HG03066 (cell line): Measurements from ENCODE around the gene HOXA9.

Experiments used
- ATAC-seq: cut with Tn5 transposase; IDR thresholded peaks from one replicate; pipeline ENCODE4 v1.9.1; 2021; ENCODE audit warnings: low read depth; ENCODE audit not compliant: unreplicated experiment

Gene HOXA9

GRCh38 chr7:27130540-27131389 is 34.6 kb downstream of the HOXA9 start, which contains the start of gene HOXA4:
TSS of gene HOXA4 (minus strand) at chr7:27130757. CDS start at chr7:27130733, 24 bp downstream.
- ATAC-seq, result no peak

DNA sequence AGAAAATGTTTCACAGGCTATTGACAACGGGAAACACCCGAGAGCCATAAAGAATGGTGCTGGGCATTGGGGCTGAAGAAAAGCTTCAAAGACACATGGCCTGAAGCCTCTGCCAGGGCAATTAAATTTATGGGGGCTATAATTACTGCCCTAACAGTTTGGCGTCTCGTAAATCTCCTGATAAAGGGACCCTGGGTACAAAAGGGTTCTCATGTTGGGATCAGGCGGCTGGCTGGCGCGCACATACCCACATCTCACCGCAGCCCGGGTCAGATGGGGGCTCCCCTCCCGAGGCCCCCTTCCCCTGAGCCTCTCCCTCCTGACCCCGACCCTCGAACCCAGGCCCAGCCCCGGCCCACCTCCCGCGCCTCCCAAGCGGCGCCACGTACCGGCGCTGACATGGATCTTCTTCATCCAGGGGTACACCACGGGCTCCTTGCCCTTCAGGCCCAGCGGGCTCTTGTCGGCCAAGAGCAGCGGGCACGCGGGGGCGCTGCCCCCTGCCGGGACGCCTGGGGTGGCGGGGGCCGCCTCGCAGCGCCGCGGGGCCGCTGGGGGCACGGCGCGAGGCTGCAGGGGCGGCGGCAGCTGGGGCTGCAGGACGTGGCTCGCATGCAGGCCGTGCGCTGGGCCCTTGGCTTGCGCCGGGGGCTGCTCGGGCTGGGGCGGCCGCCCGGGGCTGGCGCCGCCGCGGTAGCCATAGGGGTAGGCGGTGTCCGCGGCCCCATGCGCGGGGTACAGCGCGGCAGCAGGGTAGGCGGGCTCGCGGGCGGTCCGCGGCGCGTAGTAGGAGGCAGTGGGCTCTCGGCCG is 35.4 kb downstream of the HOXA9 start:
- no peak for ATAC-seq

DNA sequence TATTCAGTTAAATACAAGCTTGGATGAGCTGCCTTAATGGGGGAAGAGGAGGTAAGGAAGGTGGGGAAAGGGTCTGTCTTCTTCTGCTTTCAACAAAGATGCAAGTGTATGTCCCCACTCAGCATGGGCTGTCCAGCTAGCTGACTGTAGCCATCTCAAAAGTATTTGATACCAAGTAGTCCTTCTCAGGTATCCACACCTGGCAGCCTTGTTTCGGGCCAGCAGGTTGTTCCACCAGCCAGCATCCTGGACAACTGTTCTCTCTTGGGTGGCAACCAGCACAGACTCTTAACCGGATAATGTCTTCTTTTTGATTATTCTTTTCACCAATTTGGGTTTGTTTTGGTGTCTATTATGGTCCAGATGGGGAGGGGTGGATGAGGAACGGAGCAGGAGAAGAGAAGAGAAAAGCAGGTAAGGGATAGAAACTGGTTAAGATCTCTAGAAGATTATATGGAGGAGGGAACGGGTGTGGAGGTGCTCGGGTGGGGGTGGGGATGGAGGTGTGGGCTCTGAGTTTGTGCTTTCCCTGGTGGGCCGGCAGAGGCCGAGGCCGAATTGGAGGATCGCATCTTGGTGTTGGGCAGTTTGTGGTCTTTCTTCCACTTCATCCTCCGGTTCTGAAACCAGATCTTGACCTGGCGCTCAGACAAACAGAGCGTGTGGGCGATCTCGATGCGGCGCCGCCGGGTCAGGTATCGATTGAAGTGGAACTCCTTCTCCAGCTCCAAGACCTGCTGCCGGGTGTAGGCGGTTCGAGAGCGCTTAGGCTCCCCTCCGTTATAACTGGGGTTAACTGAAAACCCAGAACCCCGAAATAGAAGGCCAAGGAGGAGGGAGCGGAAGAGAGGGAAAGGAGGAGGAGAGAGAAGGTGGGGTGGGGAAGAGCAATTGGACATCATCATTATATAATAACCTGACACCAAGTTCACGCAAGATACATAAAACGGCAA is 36.3 kb downstream of the HOXA9 start:
- no peak for ATAC-seq

DNA sequence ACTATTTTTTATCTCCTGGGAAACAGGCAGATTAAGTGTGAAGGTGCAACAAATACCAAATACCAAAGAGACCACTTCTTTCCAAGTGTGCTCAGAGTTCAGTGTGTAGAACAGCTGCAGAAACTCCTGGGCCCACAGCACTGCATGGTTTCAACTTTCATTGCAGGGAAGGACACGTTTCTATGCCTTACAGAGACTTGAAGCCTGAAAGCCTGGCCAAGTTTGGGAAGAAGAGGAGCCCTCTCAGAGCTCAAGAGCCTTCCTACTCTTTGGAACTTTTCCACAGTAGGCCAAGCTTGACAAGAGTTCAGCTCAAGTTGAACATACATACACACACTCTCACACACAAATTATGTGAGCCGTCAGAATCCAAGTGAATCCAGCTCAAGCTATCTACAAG is 37.3 kb downstream of the HOXA9 start:
- ATAC-seq, result no peak

DNA sequence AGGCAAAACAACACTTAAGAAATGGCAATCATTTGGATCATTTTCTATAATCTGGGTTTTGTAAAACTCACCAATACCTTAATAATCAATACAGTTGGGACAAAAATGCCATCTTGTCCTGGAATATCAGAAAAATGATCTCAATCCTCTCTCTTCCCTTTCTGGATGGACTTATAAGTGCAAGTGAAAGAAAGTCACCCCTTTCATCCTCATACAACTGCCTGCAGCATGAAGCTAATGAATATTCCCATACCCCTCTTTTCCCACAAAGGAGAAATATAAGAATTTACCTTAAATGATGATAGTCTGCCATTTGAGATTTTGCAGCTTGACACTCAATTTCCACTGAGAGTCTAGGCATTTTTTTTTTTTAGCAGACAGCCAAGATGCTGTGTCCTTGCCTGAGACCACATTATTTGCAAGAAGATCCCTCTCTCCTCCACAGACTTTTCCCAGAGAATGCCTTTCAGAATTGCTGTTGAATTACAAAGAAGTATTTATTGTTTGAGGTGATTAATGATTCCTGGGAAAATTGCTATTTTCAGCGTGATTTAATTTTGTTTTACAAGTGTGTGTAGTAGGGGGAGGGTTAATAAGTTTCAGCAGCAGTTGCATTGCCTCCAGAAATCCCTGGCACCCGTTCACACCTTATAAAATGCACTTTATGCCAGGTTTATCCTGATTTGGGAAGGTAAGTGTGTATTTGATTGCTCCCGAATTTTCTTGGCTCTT is 38.6 kb downstream of the HOXA9 start:
- no peak for ATAC-seq

DNA sequence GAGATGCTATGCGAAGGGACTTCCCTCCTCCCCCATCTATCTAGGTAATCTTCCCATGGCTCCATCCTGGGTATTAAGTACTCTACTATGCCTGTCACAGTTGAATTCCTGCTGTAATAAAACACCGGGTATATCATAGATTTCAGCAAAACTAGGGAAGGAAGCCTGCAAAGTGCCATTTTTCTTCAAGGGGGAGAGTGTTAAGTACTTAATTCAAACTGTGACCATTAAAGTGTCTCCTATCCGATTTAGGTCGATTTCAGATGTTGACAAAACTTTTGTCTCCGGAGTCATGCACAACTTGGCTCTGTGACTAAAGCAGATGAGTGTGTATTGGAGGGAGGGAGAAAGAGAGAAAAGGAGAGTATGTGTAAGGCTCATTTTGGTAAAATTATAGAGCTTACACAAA is 39.3 kb downstream of the HOXA9 start:
- ATAC-seq, result no peak

DNA sequence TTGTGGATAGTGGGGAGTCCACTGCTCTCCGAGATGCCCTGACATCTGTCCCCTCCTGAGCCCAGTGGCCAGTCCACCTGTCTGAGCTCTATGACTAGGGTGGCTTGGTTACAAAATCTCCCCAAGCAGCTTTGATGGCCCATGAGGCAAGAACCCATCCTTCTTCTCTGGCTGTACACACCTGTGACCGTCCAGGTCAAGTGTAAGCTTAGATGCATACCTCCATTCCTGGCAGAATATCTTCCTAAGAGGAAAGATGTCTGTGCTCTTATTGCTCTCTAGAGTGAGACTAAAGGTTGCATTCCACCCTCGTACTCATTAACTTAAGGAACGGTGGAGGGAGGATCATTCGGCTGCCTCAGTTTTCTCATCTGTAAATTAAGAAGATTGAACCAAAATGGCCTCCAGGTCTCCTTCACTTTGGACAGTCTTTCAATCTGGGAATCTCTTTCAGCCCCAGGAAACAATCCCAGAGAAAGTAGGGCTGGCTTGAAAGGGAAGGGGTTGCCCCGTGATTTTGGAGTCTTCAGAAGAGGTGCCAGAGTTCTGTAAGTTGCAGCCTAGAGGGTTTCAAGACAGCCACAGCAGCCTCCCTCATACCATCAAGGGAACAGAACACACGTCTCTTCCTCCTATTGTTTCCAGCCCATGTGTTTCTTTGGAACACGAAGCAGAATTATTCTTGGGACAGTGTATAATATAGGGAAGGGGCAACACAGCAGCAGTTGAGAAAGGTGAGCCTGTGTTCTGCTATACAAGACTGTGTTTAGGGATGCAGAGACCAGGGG is 40.2 kb downstream of the HOXA9 start:
- no peak for ATAC-seq

GRCh38 chr7:27124096-27124901 is 41.0 kb downstream of the HOXA9 start:
- no peak for ATAC-seq

DNA sequence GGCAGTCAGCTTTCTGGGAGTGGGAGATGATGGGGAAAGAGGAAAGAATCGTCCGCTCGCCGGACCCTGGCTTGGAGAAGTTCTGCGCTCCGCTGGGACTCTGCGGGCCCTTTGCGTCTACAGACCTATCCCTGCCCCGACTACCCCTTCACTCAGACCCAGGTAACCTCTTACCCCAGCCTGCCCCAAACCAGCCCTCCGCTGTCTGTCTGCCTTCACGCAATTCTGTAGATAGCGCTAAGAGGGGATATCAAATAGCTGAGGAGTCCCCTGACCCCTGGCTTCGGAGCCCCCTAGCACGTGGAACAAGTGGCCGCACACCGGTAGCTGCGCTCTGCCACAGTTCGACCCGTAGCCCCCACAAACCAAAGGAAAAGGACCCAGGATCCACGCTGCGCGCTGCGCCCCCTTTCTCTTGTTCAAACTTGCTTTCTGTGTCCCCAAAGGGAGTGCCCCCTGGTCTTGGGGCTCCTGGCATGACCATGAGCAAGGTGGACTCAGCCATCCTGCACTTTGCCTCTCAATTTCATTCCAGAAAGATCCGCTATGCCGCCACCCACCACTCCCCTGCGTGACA is 41.8 kb downstream of the HOXA9 start:
- ATAC-seq, result no peak

- no peak for ATAC-seq
Measured at GRCh38 chr7:27123007-27123476, 42.3 kb downstream of the HOXA9 start.

DNA sequence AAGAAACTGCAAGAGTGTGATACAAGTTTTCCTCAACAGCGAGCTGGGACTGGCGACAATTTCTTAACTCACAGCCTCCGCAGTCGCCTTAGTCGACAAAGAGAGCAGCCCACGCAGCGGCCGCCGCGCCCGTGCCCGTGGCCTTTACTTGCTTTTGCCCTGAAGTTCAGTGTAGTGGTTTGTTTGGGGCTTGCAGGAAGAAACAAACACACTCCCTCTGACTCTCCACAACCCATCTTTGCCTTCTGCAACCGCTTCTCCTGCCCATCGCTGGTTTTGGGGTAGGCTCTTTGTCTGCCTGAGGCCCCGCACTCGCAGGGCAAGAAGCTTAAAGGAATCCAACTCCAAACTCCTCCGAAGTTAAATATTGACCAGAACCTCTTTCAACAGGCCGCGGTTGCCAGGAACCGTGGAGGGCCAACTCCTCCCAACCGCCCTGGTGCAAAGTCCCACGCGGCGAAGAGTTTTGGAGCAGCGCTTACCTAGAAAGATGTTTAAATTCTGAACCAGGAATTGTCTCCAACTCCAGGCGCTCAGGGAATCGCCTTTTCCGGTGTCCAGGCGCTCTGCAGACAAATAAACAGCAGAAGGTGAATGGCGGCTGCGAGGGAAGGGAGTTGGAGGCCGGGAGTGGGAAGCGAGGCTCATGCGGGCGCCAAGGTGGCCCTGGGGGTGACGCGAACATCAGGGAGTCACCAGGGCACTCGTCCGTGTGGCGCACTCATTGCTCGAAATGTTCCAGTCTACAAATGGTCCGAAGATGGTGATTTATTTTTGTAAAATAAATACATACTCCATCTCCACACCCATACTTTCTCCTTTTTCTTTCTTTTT is 43.0 kb downstream of the HOXA9 start:
- ATAC-seq, result no peak

GRCh38 chr7:27121684-27122076 is 43.7 kb downstream of the HOXA9 start:
- ATAC-seq, result no peak

- ATAC-seq, result no peak
Measured at GRCh38 chr7:27119412-27119911, 45.9 kb downstream of the HOXA9 start.

DNA sequence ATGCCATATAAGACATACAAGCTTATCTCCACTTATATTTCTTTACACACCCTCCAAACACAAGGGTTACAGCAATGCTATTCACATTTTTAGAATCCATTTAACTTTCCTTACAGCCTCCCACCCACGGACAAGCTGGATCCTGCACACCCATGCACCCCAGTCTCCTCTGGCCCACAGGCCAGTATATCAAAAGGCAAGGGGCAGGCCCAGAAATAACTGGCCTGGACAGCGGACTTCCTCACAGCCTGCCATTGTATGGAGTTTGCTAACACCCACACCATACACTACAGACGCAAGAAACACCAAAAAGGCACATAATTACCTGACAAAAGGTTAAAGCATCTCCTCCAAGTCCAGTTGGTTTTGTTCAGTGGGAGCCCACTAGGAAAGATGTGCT is 46.8 kb downstream of the HOXA9 start:
- ATAC-seq, result no peak

DNA sequence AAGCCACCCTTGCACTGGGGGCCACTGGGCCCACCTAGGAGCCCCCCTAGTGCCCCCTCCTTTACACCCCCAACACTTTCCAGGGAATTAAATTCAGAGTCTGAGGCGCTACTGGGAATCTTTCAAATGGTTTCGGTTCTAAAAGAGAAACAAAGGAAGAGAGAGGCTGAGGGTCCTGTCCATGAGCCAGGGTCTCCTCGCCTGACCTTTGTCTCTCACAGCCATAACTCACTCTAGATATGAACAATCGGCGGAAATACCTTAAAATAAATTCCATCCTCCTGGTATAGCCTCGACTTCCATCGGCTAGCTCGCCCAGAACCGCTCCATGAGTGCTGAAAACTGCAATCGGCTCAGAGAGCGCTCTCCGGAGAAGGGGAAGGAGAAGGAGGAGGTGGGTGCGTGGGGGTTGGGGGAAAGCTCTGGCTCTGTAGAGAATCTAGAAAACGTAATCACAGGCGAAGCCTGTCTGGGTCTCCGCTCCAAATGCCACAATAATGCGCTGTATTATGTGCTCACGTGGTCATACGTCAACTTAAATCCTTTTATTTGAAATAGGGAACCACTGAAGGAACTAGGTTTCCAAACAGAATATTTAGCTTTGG is 47.3 kb downstream of the HOXA9 start:
- no peak for ATAC-seq
